Measurements from ENCODE around the gene LGALS8.
A peak's percentile ranks its signal among the peaks of the same experiment; 100 is the strongest.
"Not testable (repeated sequence)": the region's sequence is repeated elsewhere in the genome, so short reads cannot be mapped to it uniquely, and the experiment has no call there.

The LGALS8 gene

GRCh38 chr1:236575523-236575922 lies 51.7 kb downstream of the LGALS8 start:
- H3K4me3 Mint-ChIP-seq = no peak overlapping the region
- H3K9me3 Mint-ChIP-seq = no peaks in the 10 kb centered on the region
- H3K36me3 Mint-ChIP-seq (ENCODE audit: low read depth) = peaks cover 96% of the 10 kb centered on the region
- DNase-seq = no peak
- peaks cover 1% of the 10 kb centered on the region for H3K4me1 Mint-ChIP-seq (ENCODE audit: low read depth)
- H3K27me3 Mint-ChIP-seq = no peaks in the 10 kb centered on the region
- no peak overlapping the region for H3K27ac Mint-ChIP-seq

- Mint-ChIP-seq H3K4me3 (no peak overlapping the region), H3K27ac (peak overlapping the region; percentile 24), H3K36me3 (ENCODE audit: low read depth) (peaks cover 94% of the 10 kb centered on the region), H3K27me3 (no peaks in the 10 kb centered on the region), H3K9me3 (no peaks in the 10 kb centered on the region), H3K4me1 (ENCODE audit: low read depth) (peaks cover 1% of the 10 kb centered on the region)
- DNase-seq = no peak
Measured at GRCh38 chr1:236576004-236576403, 52.2 kb downstream of the LGALS8 start.

- not testable (repeated sequence) for H3K27me3 Mint-ChIP-seq; H3K9me3 Mint-ChIP-seq; H3K4me3 Mint-ChIP-seq; H3K4me1 Mint-ChIP-seq (ENCODE audit: low read depth); H3K27ac Mint-ChIP-seq; DNase-seq
- H3K36me3 Mint-ChIP-seq (ENCODE audit: low read depth) = peaks cover 94% of the 10 kb centered on the region
Measured at GRCh38 chr1:236577041-236577440, 53.3 kb downstream of the LGALS8 start.

GRCh38 chr1:236578661-236579060 lies 54.9 kb downstream of the LGALS8 start:
- DNase-seq = no peak
- peaks cover 1% of the 10 kb centered on the region for H3K4me1 Mint-ChIP-seq (ENCODE audit: low read depth)
- no peaks in the 10 kb centered on the region for H3K27me3 Mint-ChIP-seq
- H3K4me3 Mint-ChIP-seq = no peak overlapping the region
- no peak overlapping the region for H3K27ac Mint-ChIP-seq
- no peaks in the 10 kb centered on the region for H3K9me3 Mint-ChIP-seq
- H3K36me3 Mint-ChIP-seq (ENCODE audit: low read depth) = peaks cover 94% of the 10 kb centered on the region

- not testable (repeated sequence) for H3K27me3 Mint-ChIP-seq; H3K9me3 Mint-ChIP-seq; DNase-seq; H3K4me3 Mint-ChIP-seq; H3K4me1 Mint-ChIP-seq (ENCODE audit: low read depth); H3K27ac Mint-ChIP-seq
- H3K36me3 Mint-ChIP-seq (ENCODE audit: low read depth) = peaks cover 96% of the 10 kb centered on the region
Measured at GRCh38 chr1:236580404-236580803, 56.6 kb downstream of the LGALS8 start.

GRCh38 chr1:236581528-236581927 lies 57.7 kb downstream of the LGALS8 start:
- no peak for DNase-seq
- Mint-ChIP-seq H3K9me3 (no peaks in the 10 kb centered on the region), H3K27ac (no peak overlapping the region), H3K36me3 (ENCODE audit: low read depth) (peaks cover 95% of the 10 kb centered on the region), H3K4me3 (no peak overlapping the region), H3K27me3 (no peaks in the 10 kb centered on the region), H3K4me1 (ENCODE audit: low read depth) (peaks cover 3% of the 10 kb centered on the region)

- no peak for DNase-seq
- H3K4me3 Mint-ChIP-seq = no peak overlapping the region
- no peaks in the 10 kb centered on the region for H3K9me3 Mint-ChIP-seq
- H3K27ac Mint-ChIP-seq = no peak overlapping the region
- peaks cover 97% of the 10 kb centered on the region for H3K36me3 Mint-ChIP-seq (ENCODE audit: low read depth)
- peaks cover 42% of the 10 kb centered on the region for H3K4me1 Mint-ChIP-seq (ENCODE audit: low read depth)
- H3K27me3 Mint-ChIP-seq = no peaks in the 10 kb centered on the region
Measured at GRCh38 chr1:236589531-236589930, 65.7 kb downstream of the LGALS8 start.

GRCh38 chr1:236590553-236591150 lies 66.9 kb downstream of the LGALS8 start:
- H3K27me3 Mint-ChIP-seq = no peaks in the 10 kb centered on the region
- H3K36me3 Mint-ChIP-seq (ENCODE audit: low read depth) = peaks cover 94% of the 10 kb centered on the region
- no peak for DNase-seq
- no peaks in the 10 kb centered on the region for H3K9me3 Mint-ChIP-seq
- H3K27ac Mint-ChIP-seq = peak overlapping the region; percentile 64
- H3K4me3 Mint-ChIP-seq = no peak overlapping the region
- peaks cover 40% of the 10 kb centered on the region for H3K4me1 Mint-ChIP-seq (ENCODE audit: low read depth)

- Mint-ChIP-seq H3K27ac (peak overlapping the region; percentile 57), H3K4me3 (peak overlapping the region; percentile 98), H3K36me3 (ENCODE audit: low read depth) (peaks cover 71% of the 10 kb centered on the region), H3K4me1 (ENCODE audit: low read depth) (peaks cover 37% of the 10 kb centered on the region), H3K9me3 (no peaks in the 10 kb centered on the region), H3K27me3 (no peaks in the 10 kb centered on the region)
- DNase-seq = no peak
Measured at GRCh38 chr1:236602171-236602570, 78.4 kb downstream of the LGALS8 start.

Measured in activated T-cell treated with anti-CD3 and anti-CD28 coated beads, Interleukin-2, amount 50 U/mL, for 24 hours (primary cell).